Measurements from ENCODE around the gene MALRD1.

DNA sequence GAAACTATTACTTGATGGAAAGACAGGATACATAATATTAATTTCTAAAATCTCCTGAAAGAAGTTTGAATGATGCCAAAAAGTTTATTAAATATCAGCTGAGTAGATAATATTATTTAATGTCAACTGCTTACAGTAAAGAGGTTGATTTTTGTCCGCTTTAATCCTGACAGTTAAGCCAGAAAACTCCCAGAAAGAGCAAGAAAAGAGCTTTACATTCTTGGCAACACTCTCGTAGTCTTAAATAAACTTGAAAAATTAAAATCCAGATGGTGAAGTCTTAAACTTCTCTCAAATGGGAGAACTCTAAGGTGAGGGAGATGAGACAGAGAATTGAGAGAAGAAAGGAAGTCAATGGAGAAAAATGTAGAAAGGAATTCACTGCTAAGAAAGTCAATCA, 568.4 kb downstream of the MALRD1 start:
- TF ChIP-seq, protein P1, sequence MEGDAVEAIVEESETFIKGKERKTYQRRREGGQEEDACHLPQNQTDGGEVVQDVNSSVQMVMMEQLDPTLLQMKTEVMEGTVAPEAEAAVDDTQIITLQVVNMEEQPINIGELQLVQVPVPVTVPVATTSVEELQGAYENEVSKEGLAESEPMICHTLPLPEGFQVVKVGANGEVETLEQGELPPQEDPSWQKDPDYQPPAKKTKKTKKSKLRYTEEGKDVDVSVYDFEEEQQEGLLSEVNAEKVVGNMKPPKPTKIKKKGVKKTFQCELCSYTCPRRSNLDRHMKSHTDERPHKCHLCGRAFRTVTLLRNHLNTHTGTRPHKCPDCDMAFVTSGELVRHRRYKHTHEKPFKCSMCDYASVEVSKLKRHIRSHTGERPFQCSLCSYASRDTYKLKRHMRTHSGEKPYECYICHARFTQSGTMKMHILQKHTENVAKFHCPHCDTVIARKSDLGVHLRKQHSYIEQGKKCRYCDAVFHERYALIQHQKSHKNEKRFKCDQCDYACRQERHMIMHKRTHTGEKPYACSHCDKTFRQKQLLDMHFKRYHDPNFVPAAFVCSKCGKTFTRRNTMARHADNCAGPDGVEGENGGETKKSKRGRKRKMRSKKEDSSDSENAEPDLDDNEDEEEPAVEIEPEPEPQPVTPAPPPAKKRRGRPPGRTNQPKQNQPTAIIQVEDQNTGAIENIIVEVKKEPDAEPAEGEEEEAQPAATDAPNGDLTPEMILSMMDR (IDR thresholded peaks at IDR 0.05) = no peak
- TF ChIP-seq POLR2A (IDR thresholded peaks at IDR 0.05) = no peak

All from uterus (tissue), 2 donors.